AG04449 (cell line): ENCODE results near the gene PNLIPRP2.

Experiments
- CTCF ChIA-PET: fragments of 350-600 bp; formaldehyde crosslinking; extraction: SDS; loops from one replicate; lab custom pipeline; 2021; ENCODE audit warnings: antibody characterized with exemption; lab: Yijun Ruan, JAX
- POLR2A ChIA-PET: fragments of 400-600, 350-600 bp; formaldehyde crosslinking; extraction: SDS; loops from one replicate; lab custom pipeline; 2020; ENCODE audit warnings: antibody characterized with exemption, inconsistent platforms; lab: Yijun Ruan, JAX
- DNase-seq: peaks from one replicate; pipeline ENCODE4 v3.0.0-alpha.2; 2010; ENCODE audit warnings: low read depth, low spot score
- H3K4me3 ChIP-seq: 2 replicates; pipeline ENCODE4 v1.5.1; 2011; ENCODE audit warnings: low read depth, mild to moderate bottlenecking, control low read depth, low read length
- TF ChIP-seq, protein P1 (sequence below): IDR thresholded peaks from one replicate; pipeline ENCODE4 v1.5.1; 2011; ENCODE audit warnings: mild to moderate bottlenecking, moderate library complexity, low read length, control low read depth, inconsistent platforms; ENCODE audit not compliant: insufficient read depth; ENCODE audit errors: missing control alignments

The PNLIPRP2 gene

DNA sequence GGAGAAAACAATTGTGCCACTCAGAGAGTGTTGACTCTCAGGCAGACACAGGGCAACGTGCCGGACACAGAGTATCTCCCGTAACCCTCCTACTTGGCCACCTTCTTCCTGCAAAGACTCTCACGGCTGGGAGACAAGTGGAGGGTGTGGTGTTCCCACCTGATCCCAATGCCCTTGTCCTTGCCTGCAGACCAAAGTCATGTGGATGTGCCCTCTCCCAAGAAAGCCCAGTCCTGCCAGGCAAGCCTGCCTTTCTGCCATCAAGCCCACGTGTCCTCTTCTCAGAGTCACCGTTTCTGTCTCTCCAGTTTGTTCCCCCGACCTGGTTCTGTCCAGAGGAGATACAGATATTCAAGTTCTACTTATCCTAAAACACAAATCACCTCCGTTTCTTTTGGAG, 723 bp downstream of the PNLIPRP2 start:
- TF ChIP-seq, protein P1, sequence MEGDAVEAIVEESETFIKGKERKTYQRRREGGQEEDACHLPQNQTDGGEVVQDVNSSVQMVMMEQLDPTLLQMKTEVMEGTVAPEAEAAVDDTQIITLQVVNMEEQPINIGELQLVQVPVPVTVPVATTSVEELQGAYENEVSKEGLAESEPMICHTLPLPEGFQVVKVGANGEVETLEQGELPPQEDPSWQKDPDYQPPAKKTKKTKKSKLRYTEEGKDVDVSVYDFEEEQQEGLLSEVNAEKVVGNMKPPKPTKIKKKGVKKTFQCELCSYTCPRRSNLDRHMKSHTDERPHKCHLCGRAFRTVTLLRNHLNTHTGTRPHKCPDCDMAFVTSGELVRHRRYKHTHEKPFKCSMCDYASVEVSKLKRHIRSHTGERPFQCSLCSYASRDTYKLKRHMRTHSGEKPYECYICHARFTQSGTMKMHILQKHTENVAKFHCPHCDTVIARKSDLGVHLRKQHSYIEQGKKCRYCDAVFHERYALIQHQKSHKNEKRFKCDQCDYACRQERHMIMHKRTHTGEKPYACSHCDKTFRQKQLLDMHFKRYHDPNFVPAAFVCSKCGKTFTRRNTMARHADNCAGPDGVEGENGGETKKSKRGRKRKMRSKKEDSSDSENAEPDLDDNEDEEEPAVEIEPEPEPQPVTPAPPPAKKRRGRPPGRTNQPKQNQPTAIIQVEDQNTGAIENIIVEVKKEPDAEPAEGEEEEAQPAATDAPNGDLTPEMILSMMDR, result no peak
- H3K4me3 ChIP-seq, result no peak overlapping the region
- CTCF ChIA-PET, result no interaction called here
- no peak for DNase-seq
- POLR2A ChIA-PET, result no interaction called here

GRCh38 chr10:116621934-116622655, 1.3 kb downstream of the PNLIPRP2 start:
- POLR2A ChIA-PET, result no interaction called here
- TF ChIP-seq, protein P1, result no peak
- no peak for DNase-seq
- CTCF ChIA-PET, result no interaction called here
- no peak overlapping the region for H3K4me3 ChIP-seq

DNA sequence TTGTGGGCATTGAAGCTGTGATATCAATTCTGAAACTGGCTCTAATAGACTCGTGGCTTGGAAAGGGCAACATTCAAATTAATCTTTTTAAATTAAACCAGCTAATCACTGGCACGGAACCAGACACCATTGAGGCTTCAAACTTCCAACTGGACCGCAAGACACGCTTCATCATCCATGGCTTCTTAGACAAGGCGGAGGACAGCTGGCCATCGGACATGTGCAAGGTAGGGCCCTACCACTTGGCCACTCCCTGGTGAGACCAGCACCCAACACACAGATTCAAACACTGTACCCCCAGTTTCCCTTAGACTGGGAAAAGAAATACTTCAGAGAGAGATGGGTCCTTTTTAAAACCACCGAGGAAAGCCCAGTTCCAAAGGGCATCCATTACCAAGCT, 5.1 kb downstream of the PNLIPRP2 start:
- H3K4me3 ChIP-seq, result no peak overlapping the region
- DNase-seq, result no peak
- ChIA-PET POLR2A (no interaction called here), CTCF (interaction anchor here (1.1 to 3.0 kb wide), 2 partner anchors 163 to 549 kb away, joined by 3 to 25 read pairs; no protein-coding TSS in a partner anchor)
- TF ChIP-seq, protein P1, result no peak

DNA sequence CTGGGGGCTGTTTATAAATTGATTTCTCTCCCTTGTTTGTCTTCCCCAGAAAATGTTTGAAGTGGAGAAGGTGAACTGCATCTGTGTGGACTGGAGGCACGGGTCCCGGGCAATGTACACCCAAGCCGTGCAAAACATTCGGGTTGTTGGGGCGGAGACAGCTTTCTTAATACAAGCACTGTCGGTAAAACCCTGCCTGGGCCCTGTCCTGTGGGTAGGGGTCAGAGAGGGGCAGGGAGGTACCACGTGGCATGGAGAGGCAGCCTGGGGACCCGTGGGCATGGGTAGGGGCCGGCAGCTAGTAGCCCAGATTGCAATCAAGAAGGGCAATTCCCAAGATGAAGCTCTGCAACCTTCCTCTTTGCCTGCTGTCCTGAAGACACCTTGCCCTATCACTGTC, 6.1 kb downstream of the PNLIPRP2 start:
- CTCF ChIA-PET, result interaction anchor here (1.1 to 3.0 kb wide), 3 partner anchors 159 to 540 kb away, joined by 3 to 25 read pairs (median 3); no protein-coding TSS in a partner anchor
- POLR2A ChIA-PET, result no interaction called here
- no peak for DNase-seq
- TF ChIP-seq, protein P1, result no peak
- no peak overlapping the region for H3K4me3 ChIP-seq

- DNase-seq, result no peak
- H3K4me3 ChIP-seq, result no peak overlapping the region
- CTCF ChIA-PET, result interaction anchor here (1.1 to 3.0 kb wide), 3 partner anchors 158 to 539 kb away, joined by 3 to 25 read pairs (median 3); no protein-coding TSS in a partner anchor
Observed at GRCh38 chr10:116627386-116627933, 6.7 kb downstream of the PNLIPRP2 start.

GRCh38 chr10:116629340-116629739, 8.6 kb downstream of the PNLIPRP2 start:
- POLR2A ChIA-PET, result no interaction called here
- CTCF ChIA-PET, result interaction anchor here (1.1 to 1.4 kb wide), 4 partner anchors 159 to 168 kb away, joined by 3 to 5 read pairs (median 4); no protein-coding TSS in a partner anchor
- H3K4me3 ChIP-seq, result no peak overlapping the region
- TF ChIP-seq, protein P1, result no peak
- DNase-seq, result no peak

More at GRCh38 chr10:116627386-116627933, 6.7 kb downstream of the PNLIPRP2 start:
- POLR2A ChIA-PET, result no interaction called here
- TF ChIP-seq, protein P1, result peak; percentile 46
